ENCODE measurements around the gene CLCA2.

DNA sequence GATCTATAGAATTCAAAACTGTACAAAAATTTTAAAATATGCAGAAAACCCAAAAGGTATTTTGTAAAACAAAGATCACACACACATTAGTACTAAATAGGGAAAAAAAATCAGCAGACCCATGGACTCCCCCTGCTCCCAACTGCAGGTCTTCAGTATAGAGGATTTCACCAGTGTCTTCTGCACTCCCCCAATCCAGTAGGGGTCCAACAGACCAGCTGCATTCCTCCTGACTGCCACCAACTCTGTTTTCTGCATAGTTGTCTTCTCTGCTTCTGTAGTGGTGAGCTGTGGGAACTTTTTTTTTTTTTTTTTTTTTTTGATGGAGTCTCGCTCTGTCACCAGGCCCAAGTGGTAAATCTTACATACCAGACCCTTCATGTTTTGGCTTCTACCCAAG, 21.9 kb downstream of the CLCA2 start:
- TF ChIP-seq POLR2A (IDR thresholded peaks at IDR 0.05), result no peak
- TF ChIP-seq, protein P1, sequence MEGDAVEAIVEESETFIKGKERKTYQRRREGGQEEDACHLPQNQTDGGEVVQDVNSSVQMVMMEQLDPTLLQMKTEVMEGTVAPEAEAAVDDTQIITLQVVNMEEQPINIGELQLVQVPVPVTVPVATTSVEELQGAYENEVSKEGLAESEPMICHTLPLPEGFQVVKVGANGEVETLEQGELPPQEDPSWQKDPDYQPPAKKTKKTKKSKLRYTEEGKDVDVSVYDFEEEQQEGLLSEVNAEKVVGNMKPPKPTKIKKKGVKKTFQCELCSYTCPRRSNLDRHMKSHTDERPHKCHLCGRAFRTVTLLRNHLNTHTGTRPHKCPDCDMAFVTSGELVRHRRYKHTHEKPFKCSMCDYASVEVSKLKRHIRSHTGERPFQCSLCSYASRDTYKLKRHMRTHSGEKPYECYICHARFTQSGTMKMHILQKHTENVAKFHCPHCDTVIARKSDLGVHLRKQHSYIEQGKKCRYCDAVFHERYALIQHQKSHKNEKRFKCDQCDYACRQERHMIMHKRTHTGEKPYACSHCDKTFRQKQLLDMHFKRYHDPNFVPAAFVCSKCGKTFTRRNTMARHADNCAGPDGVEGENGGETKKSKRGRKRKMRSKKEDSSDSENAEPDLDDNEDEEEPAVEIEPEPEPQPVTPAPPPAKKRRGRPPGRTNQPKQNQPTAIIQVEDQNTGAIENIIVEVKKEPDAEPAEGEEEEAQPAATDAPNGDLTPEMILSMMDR (IDR thresholded peaks at IDR 0.05), result no peak
